H9 (cell line): ENCODE results near the gene CTNNA3. TPM values are rescaled to one million over a fixed set of nuclear protein-coding genes. Genes with fewer than 3 reads are reported as not detected.

Source experiments
- DNase-seq: peaks from one replicate; pipeline ENCODE4 v3.0.0-alpha.2; 2017
- H2AFZ ChIP-seq: one replicate; pipeline ENCODE4 v1.6.1; 2013; ENCODE audit warnings: mild to moderate bottlenecking, low read length, control low read depth, moderate library complexity
- H2AK5ac ChIP-seq: 2 replicates; pipeline ENCODE4 v1.6.1; 2013; ENCODE audit warnings: low read length, control low read depth, mixed read lengths; ENCODE audit not compliant: insufficient read length
- H2BK120ac ChIP-seq: one replicate; pipeline ENCODE4 v1.6.1; 2013; ENCODE audit warnings: low read depth, mild to moderate bottlenecking, low read length, control low read depth, inconsistent platforms; ENCODE audit not compliant: poor library complexity, severe bottlenecking
- H2BK12ac ChIP-seq: 2 replicates; pipeline ENCODE4 v1.6.1; 2013; ENCODE audit warnings: low read length, control low read depth, mixed read lengths, low read depth; ENCODE audit not compliant: insufficient read length
- H2BK15ac ChIP-seq: 2 replicates; pipeline ENCODE4 v1.6.1; 2013; ENCODE audit warnings: low read depth, low read length, control low read depth
- H2BK20ac ChIP-seq: one replicate; pipeline ENCODE4 v1.6.1; 2013; ENCODE audit warnings: low read depth, mild to moderate bottlenecking, low read length, control low read depth, inconsistent platforms; ENCODE audit not compliant: poor library complexity, severe bottlenecking
- H2BK5ac ChIP-seq: 2 replicates; pipeline ENCODE4 v1.6.1; 2013; ENCODE audit warnings: low read length, control low read depth, mixed read lengths; ENCODE audit not compliant: insufficient read length
- H3K14ac ChIP-seq: 2 replicates; pipeline ENCODE4 v1.6.1; 2013; ENCODE audit warnings: low read length, control low read depth; ENCODE audit not compliant: insufficient read depth
- H3K18ac ChIP-seq: 2 replicates; pipeline ENCODE4 v1.6.1; 2013; ENCODE audit warnings: low read depth, mild to moderate bottlenecking, mixed read lengths, low read length, control low read depth; ENCODE audit not compliant: insufficient read length
- H3K23ac ChIP-seq: 2 replicates; pipeline ENCODE4 v1.6.1; 2013; ENCODE audit warnings: low read length, control low read depth, mixed read lengths, low read depth; ENCODE audit not compliant: insufficient read length
- H3K23me2 ChIP-seq: 2 replicates; pipeline ENCODE4 v1.6.1; 2013; ENCODE audit warnings: low read depth, mild to moderate bottlenecking, mixed read lengths, low read length, control low read depth; ENCODE audit not compliant: insufficient read length, poor library complexity, severe bottlenecking
- H3K27ac ChIP-seq: 2 replicates; pipeline ENCODE4 v1.5.1; 2013; ENCODE audit warnings: low read length, control low read depth, mixed read lengths, low read depth; ENCODE audit not compliant: insufficient read length
- H3K27me3 ChIP-seq: 2 replicates; pipeline ENCODE4 v1.6.1; 2013; ENCODE audit warnings: low read length, control low read depth, inconsistent platforms; ENCODE audit not compliant: insufficient read depth
- H3K4ac ChIP-seq: 2 replicates; pipeline ENCODE4 v1.6.1; 2013; ENCODE audit warnings: low read depth, mild to moderate bottlenecking, control low read depth, inconsistent platforms, low read length, moderate library complexity
- H3K4me1 ChIP-seq: 2 replicates; pipeline ENCODE4 v1.6.1; 2013; ENCODE audit warnings: low read length, control low read depth, inconsistent platforms; ENCODE audit not compliant: insufficient read depth
- H3K4me2 ChIP-seq: 2 replicates; pipeline ENCODE4 v1.6.1; 2013; ENCODE audit warnings: low read length, control low read depth, mixed read lengths; ENCODE audit not compliant: insufficient read length, insufficient read depth
- H3K56ac ChIP-seq: 2 replicates; pipeline ENCODE4 v1.6.1; 2013; ENCODE audit warnings: low read depth, mild to moderate bottlenecking, mixed read lengths, low read length, control low read depth; ENCODE audit not compliant: insufficient read length
- H3K79me1 ChIP-seq: 2 replicates; pipeline ENCODE4 v1.6.1; 2013; ENCODE audit warnings: low read depth, mild to moderate bottlenecking, moderate library complexity, low read length, control low read depth, inconsistent platforms; ENCODE audit not compliant: insufficient read depth, poor library complexity, severe bottlenecking
- H3K79me2 ChIP-seq: 2 replicates; pipeline ENCODE4 v1.6.1; 2013; ENCODE audit warnings: low read length, control low read depth, inconsistent platforms; ENCODE audit not compliant: insufficient read depth
- H3K9ac ChIP-seq: 2 replicates; pipeline ENCODE4 v1.6.1; 2013; ENCODE audit warnings: low read length, control low read depth, mixed read lengths; ENCODE audit not compliant: insufficient read length; ENCODE audit errors: extremely low read depth
- H3K9me3 ChIP-seq: one replicate; pipeline ENCODE4 v1.6.1; 2013; ENCODE audit warnings: low read depth, low read length, inconsistent platforms; ENCODE audit not compliant: control insufficient read depth
- H3T11ph ChIP-seq: one replicate; pipeline ENCODE4 v1.6.1; 2013; ENCODE audit warnings: mild to moderate bottlenecking, low read length, control low read depth, inconsistent platforms
- H4K20me1 ChIP-seq: one replicate; pipeline ENCODE4 v1.6.1; 2013; ENCODE audit not compliant: control insufficient read depth, insufficient read length, insufficient read depth
- H4K5ac ChIP-seq: 2 replicates; pipeline ENCODE4 v1.6.1; 2013; ENCODE audit warnings: low read depth, mild to moderate bottlenecking, mixed read lengths, low read length, control low read depth; ENCODE audit not compliant: insufficient read length
- H4K8ac ChIP-seq: replicated peaks from 2 replicates; pipeline ENCODE4 v1.6.1; 2013; ENCODE audit warnings: low read length, control low read depth, mixed read lengths, low read depth; ENCODE audit not compliant: insufficient read length
- H4K91ac ChIP-seq: 2 replicates; pipeline ENCODE4 v1.6.1; 2013; ENCODE audit warnings: low read depth, mild to moderate bottlenecking, moderate library complexity, mixed read lengths, low read length, control low read depth; ENCODE audit not compliant: insufficient read length
- H3K27ac Mint-ChIP-seq, 3 experiments: 2 replicates in 2 of 3; 3 replicates in 1 of 3; pipeline ENCODE4 v1.8.0; 2020 to 2021; ENCODE audit warnings: mixed read lengths in 3 of 3, mild to moderate bottlenecking in 1 of 3, moderate library complexity in 1 of 3
- H3K27me3 Mint-ChIP-seq: 2 replicates; pipeline ENCODE4 v1.8.0; 2021; ENCODE audit warnings: low read depth, mild to moderate bottlenecking, moderate library complexity, mixed read lengths
- H3K36me3 Mint-ChIP-seq, 3 experiments: 2 replicates in 2 of 3; 3 replicates in 1 of 3; pipeline ENCODE4 v1.8.0; 2020 to 2021; ENCODE audit warnings: low read depth in 3 of 3, mixed read lengths in 3 of 3; ENCODE audit not compliant: insufficient read depth in 1 of 3
- H3K4me1 Mint-ChIP-seq, 2 experiments: 2 replicates each; pipeline ENCODE4 v1.8.0; 2020; ENCODE audit warnings: mixed read lengths in 2 of 2
- H3K4me3 Mint-ChIP-seq, 2 experiments: 2 replicates in 1 of 2; 3 replicates in 1 of 2; pipeline ENCODE4 v1.8.0; 2020 to 2021; ENCODE audit warnings: mild to moderate bottlenecking in 2 of 2, mixed read lengths in 2 of 2, moderate library complexity in 1 of 2
- H3K9me3 Mint-ChIP-seq, 2 experiments: 2 replicates in 1 of 2; 3 replicates in 1 of 2; pipeline ENCODE4 v1.8.0; 2020; ENCODE audit warnings: mild to moderate bottlenecking in 2 of 2, mixed read lengths in 2 of 2, moderate library complexity in 1 of 2
- WGBS: extraction: QIAGEN DNeasy Blood & Tissue Kit; methylation state at CpG from one replicate; pipeline ENCODE4 v1.1.7; 2013; ENCODE audit warnings: missing lambda C conversion rate, low lambda C conversion rate, mixed read lengths; ENCODE audit not compliant: insufficient read length; ENCODE audit errors: extremely low coverage; 5-methylcytosine and 5-hydroxymethylcytosine counted together
- total RNA-seq: library from RNA; stranded (reverse); gene quantifications from 2 replicates; pipeline ENCODE4 v1.2.1, GENCODE V29; 2021
- TF ChIP-seq, protein P1 (sequence below): fragments of 200-600 bp; sonication (generic); conservative IDR thresholded peaks from 3 replicates; pipeline ENCODE4 v1.8.0; 2021; ENCODE audit warnings: antibody characterized with exemption, mild to moderate bottlenecking

Gene CTNNA3
- total RNA-seq, 1 experiment from 2014 or later = 3.3 TPM

DNA sequence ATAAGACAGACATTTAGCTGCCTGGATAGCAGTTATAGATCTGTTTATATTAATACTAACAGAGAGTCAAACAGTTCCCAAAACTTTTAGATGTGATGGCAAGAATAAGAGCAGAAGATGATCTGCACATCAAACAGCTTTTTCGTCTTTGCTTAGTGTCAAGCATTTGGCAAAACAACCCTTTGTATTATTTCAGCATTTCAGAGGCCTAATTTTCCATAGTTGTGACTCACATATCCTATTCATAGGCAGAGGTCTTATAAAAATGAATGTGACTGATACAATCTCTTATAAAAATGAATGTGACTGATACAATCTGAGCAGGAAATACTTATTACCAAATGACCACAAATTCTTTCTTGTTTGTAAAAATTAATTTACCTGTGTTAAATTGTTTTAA, 699.0 kb downstream of the CTNNA3 start:
- H3K9me3 Mint-ChIP-seq = no peaks in the 10 kb centered on the region
- H3K27me3 ChIP-seq = no peaks in the 10 kb centered on the region

More for the DNA sequence above, 699.0 kb downstream of the CTNNA3 start:
- H3K79me1 ChIP-seq = no peaks in the 10 kb centered on the region
- Mint-ChIP-seq H3K27ac (no peak overlapping the region), H3K4me3 (no peak overlapping the region), H3K36me3 (no peaks in the 10 kb centered on the region), H3K27me3 (no peaks in the 10 kb centered on the region), H3K4me1 (no peaks in the 10 kb centered on the region)
- no peak overlapping the region for H4K91ac ChIP-seq
- no peak overlapping the region for H3K4me2 ChIP-seq
- no peak overlapping the region for H2BK12ac ChIP-seq
- TF ChIP-seq, protein P1, sequence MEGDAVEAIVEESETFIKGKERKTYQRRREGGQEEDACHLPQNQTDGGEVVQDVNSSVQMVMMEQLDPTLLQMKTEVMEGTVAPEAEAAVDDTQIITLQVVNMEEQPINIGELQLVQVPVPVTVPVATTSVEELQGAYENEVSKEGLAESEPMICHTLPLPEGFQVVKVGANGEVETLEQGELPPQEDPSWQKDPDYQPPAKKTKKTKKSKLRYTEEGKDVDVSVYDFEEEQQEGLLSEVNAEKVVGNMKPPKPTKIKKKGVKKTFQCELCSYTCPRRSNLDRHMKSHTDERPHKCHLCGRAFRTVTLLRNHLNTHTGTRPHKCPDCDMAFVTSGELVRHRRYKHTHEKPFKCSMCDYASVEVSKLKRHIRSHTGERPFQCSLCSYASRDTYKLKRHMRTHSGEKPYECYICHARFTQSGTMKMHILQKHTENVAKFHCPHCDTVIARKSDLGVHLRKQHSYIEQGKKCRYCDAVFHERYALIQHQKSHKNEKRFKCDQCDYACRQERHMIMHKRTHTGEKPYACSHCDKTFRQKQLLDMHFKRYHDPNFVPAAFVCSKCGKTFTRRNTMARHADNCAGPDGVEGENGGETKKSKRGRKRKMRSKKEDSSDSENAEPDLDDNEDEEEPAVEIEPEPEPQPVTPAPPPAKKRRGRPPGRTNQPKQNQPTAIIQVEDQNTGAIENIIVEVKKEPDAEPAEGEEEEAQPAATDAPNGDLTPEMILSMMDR = no peak
- H3K56ac ChIP-seq = no peak overlapping the region
- H3K9me3 ChIP-seq = no peaks in the 10 kb centered on the region
- no peak overlapping the region for H2BK5ac ChIP-seq
- H3K23me2 ChIP-seq = no peaks in the 10 kb centered on the region
- no peak overlapping the region for H3K14ac ChIP-seq
- H2AK5ac ChIP-seq = no peak overlapping the region
- no peak overlapping the region for H3K27ac ChIP-seq
- no peaks in the 10 kb centered on the region for H3K4me1 ChIP-seq
- no peak overlapping the region for H4K8ac ChIP-seq
- no peak overlapping the region for H2BK120ac ChIP-seq
- H4K20me1 ChIP-seq = no peaks in the 10 kb centered on the region
- H3K23ac ChIP-seq = no peak overlapping the region
- H3K4ac ChIP-seq = no peak overlapping the region
- no peak overlapping the region for H2BK15ac ChIP-seq
- no peak overlapping the region for H2BK20ac ChIP-seq
- no peak overlapping the region for H3T11ph ChIP-seq
- no CpG with 5 or more reads among the region's 1 CpG for WGBS
- no peak overlapping the region for H4K5ac ChIP-seq
- H3K18ac ChIP-seq = no peak overlapping the region
- no peak overlapping the region for H2AFZ ChIP-seq
- no peak overlapping the region for H3K9ac ChIP-seq
- H3K79me2 ChIP-seq = no peaks in the 10 kb centered on the region
- no peak for DNase-seq
